CD4-positive, alpha-beta T cell (primary cell): ENCODE results near the gene RTL5. TPM values are rescaled to one million over a fixed set of nuclear protein-coding genes. Genes with fewer than 3 reads are reported as not detected.

Experiments
- ATAC-seq: fragments of 200-7000 bp; cut with Tn5 transposase; one replicate; pipeline ENCODE4 v1.10.0; 2022; ENCODE audit warnings: mild to moderate bottlenecking; ENCODE audit not compliant: poor library complexity
- CTCF ChIA-PET: fragments of 350-600 bp; sonication (Branson Sonifier 250); formaldehyde crosslinking; loops from one replicate; lab custom pipeline; 2021; ENCODE audit warnings: antibody characterized with exemption, inconsistent platforms; lab: Charles Lee
- POLR2A ChIA-PET: fragments of 350-600 bp; sonication (Branson Sonifier 250); formaldehyde crosslinking; loops from one replicate; lab custom pipeline; 2021; ENCODE audit warnings: antibody characterized with exemption, inconsistent platforms; lab: Charles Lee
- DNase-seq, 14 experiments: peaks; one replicate each; pipeline ENCODE4 v3.0.0-alpha.2; 2013 to 2020; ENCODE audit warnings: mixed read lengths in 2 of 14
- H3K27ac ChIP-seq, 2 donors: one replicate each; pipeline versions ENCODE4 v1.5.1 to v1.7.0; 2013; ENCODE audit warnings: low read length in 2 of 2, low read depth in 1 of 2, mild to moderate bottlenecking in 1 of 2
- H3K27me3 ChIP-seq, 2 experiments: 1 replicate in 1 of 2; 2 replicates in 1 of 2; pipeline versions ENCODE4 v1.6.1 to v1.7.0; 2013; ENCODE audit warnings: low read length in 2 of 2, control low read depth in 1 of 2, mild to moderate bottlenecking in 1 of 2, moderate library complexity in 1 of 2; ENCODE audit not compliant: insufficient read depth in 2 of 2, control insufficient read depth in 1 of 2
- H3K36me3 ChIP-seq: one replicate; pipeline ENCODE4 v1.6.1; 2013; ENCODE audit warnings: low read length, control low read depth; ENCODE audit not compliant: insufficient read depth
- H3K4me1 ChIP-seq: one replicate; pipeline ENCODE4 v1.6.1; 2013; ENCODE audit warnings: low read length, control low read depth; ENCODE audit not compliant: insufficient read depth
- H3K4me3 ChIP-seq: one replicate; pipeline ENCODE4 v1.5.1; 2013; ENCODE audit warnings: mild to moderate bottlenecking, low read length, moderate library complexity
- H3K9me3 ChIP-seq, 2 experiments: 1 replicate in 1 of 2; 2 replicates in 1 of 2; pipeline versions ENCODE4 v1.6.1 to v1.7.0; 2013; ENCODE audit warnings: low read length in 2 of 2, mild to moderate bottlenecking in 2 of 2, control low read depth in 1 of 2, moderate library complexity in 1 of 2; ENCODE audit not compliant: control insufficient read depth in 1 of 2, insufficient read depth in 1 of 2
- H3K27ac Mint-ChIP-seq: one replicate; pipeline ENCODE4 v1.8.0; 2020; ENCODE audit warnings: mixed read lengths
- H3K27me3 Mint-ChIP-seq: one replicate; pipeline ENCODE4 v1.8.0; 2021; ENCODE audit warnings: mixed read lengths
- H3K36me3 Mint-ChIP-seq: one replicate; pipeline ENCODE4 v1.8.0; 2021; ENCODE audit warnings: low read depth, mixed read lengths
- H3K4me1 Mint-ChIP-seq: one replicate; pipeline ENCODE4 v1.8.0; 2021; ENCODE audit warnings: low read depth, mixed read lengths
- H3K4me3 Mint-ChIP-seq: one replicate; pipeline ENCODE4 v1.8.0; 2020; ENCODE audit warnings: mild to moderate bottlenecking, mixed read lengths
- H3K9me3 Mint-ChIP-seq: one replicate; pipeline ENCODE4 v1.8.0; 2020; ENCODE audit warnings: mixed read lengths
- intact Hi-C, 2 experiments: fragments of 100-400 bp; cut with DNase I in 1 of 2; cut with micrococcal nuclease in 1 of 2; formaldehyde crosslinking; loops; one replicate each; pipeline versions ENCODE4 v1.15.1 to v1.9.0; 2023 to 2025; cut with DNase I, micrococcal nuclease
- total RNA-seq, 174 experiments: library from RNA in 2 of 174; stranded (reverse) in 2 of 174; gene quantifications; one replicate each; pipeline ENCODE4 v1.2.3 and lab custom pipeline; 2021 to 2026
- TF ChIP-seq, protein P1 (sequence below): fragments of 200-600 bp; IDR thresholded peaks from one replicate; pipeline ENCODE4 v1.8.0; 2022; ENCODE audit warnings: antibody characterized with exemption, mild to moderate bottlenecking

RTL5 gene
- total RNA-seq, 2 experiments from 2014 or later = 1.1 to 1.2 TPM

DNA sequence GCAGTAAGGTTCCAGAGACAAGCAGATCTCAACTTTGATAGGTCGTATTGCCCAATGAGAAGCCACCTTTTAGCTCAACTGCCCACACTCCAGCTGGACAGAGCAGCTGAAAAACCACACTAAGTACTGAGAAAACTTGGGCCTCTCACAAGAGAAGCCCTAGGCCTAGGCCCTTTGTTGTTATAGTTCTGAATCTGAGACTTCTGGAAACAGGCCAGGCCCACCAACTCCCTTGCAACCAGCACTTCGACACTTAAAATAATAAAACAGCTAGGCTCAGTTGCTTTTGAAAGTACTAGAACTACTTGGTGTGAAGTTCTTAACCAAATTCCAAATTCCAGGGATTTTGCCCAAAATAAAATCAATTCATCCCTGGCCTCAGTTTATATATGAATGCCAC lies 13.5 kb upstream of the RTL5 start:
- no peaks in the 10 kb centered on the region for H3K9me3 Mint-ChIP-seq
- no peak overlapping the region for H3K27ac Mint-ChIP-seq

DNA sequence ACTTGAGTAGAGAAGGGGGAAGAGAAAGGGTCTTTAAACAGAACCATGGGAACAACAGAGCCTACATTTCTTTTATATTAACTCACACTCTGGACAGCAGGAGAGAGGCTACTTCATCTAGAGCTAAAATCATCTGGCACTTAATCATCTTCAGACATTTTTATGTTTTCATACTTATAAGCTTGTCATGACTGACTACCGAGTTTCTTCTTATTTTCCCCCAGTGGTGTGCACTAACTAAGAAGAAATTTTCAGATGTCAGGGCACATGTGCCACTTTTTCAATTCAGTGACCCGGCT lies 11.8 kb upstream of the RTL5 start:
- no peaks in the 10 kb centered on the region for H3K27me3 Mint-ChIP-seq
- no peak overlapping the region for H3K27ac Mint-ChIP-seq
- H3K4me1 Mint-ChIP-seq = peaks cover 29% of the 10 kb centered on the region
- no peak overlapping the region for H3K4me3 ChIP-seq
- H3K9me3 Mint-ChIP-seq = no peaks in the 10 kb centered on the region
- no peak overlapping the region for H3K27ac ChIP-seq
- peaks cover 32% of the 10 kb centered on the region for H3K4me1 ChIP-seq
- H3K36me3 Mint-ChIP-seq = peaks cover 6% of the 10 kb centered on the region
- H3K36me3 ChIP-seq = peaks cover 5% of the 10 kb centered on the region
- POLR2A ChIA-PET = no interaction called here
- no peak overlapping the region for H3K4me3 Mint-ChIP-seq
- no peaks in the 10 kb centered on the region for H3K9me3 ChIP-seq
- DNase-seq (no peak), ATAC-seq (no peak)
- TF ChIP-seq, protein P1, sequence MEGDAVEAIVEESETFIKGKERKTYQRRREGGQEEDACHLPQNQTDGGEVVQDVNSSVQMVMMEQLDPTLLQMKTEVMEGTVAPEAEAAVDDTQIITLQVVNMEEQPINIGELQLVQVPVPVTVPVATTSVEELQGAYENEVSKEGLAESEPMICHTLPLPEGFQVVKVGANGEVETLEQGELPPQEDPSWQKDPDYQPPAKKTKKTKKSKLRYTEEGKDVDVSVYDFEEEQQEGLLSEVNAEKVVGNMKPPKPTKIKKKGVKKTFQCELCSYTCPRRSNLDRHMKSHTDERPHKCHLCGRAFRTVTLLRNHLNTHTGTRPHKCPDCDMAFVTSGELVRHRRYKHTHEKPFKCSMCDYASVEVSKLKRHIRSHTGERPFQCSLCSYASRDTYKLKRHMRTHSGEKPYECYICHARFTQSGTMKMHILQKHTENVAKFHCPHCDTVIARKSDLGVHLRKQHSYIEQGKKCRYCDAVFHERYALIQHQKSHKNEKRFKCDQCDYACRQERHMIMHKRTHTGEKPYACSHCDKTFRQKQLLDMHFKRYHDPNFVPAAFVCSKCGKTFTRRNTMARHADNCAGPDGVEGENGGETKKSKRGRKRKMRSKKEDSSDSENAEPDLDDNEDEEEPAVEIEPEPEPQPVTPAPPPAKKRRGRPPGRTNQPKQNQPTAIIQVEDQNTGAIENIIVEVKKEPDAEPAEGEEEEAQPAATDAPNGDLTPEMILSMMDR = no peak
- intact Hi-C loops = no loop called here
- H3K27me3 ChIP-seq = no peaks in the 10 kb centered on the region
- CTCF ChIA-PET = no interaction called here

More for the DNA sequence above, 13.5 kb upstream of the RTL5 start:
- POLR2A ChIA-PET = no interaction called here
- TF ChIP-seq, protein P1 = no peak
- Histone ChIP-seq H3K27ac (no peak overlapping the region), H3K36me3 (no peaks in the 10 kb centered on the region), H3K27me3 (no peaks in the 10 kb centered on the region), H3K4me1 (peaks cover 31% of the 10 kb centered on the region), H3K9me3 (no peaks in the 10 kb centered on the region), H3K4me3 (no peak overlapping the region)
- Mint-ChIP-seq H3K36me3 (peaks cover 6% of the 10 kb centered on the region), H3K27me3 (no peaks in the 10 kb centered on the region), H3K4me1 (peaks cover 29% of the 10 kb centered on the region), H3K4me3 (no peak overlapping the region)
- DNase-seq = no peak
- intact Hi-C loops = no loop called here
- ATAC-seq = no peak
- CTCF ChIA-PET = interaction anchor here (0.6 to 0.7 kb wide), 2 partner anchors 41 to 132 kb away, joined by 3 read pairs; partner anchors contain the start of gene RPS4X

DNA sequence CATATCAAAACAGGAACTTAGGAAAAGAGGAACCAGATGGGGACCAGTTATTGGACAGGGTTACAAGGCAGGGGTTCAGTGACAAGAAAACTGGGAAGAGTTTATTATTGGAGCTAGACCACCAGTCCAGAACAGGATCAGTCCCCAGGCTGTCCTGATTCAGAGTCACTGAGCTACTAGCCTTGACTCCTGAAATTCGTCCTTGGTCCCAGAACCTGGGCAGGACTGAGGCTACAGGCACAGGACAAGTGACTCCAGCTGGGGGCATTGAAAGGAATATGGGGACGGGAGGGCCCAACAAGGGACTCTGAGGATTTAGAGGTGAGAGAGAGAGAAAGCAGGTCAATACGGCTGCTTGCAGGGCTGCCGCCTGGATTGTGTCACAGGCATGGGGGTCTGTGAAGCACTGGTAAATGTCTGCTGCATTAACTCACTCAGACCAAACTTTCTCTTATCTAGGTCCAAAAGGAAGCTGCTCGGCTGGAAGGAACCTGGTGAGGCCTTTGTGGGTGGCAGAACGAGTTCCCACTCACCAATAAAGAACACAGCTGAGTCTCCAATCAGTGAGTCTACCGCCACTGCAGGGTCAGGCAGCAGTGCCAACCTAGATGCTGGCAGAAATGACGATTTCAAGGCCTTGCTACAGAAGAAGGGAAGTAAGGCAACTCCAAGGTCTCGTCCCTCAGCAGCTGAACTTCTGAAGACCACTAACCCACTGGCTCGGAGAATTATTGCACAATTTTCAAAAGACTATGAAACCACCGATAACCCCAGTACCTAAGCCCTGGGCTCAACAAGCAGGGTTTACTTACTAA lies 11.3 kb upstream of the RTL5 start:
- Histone ChIP-seq H3K4me1 (peaks cover 32% of the 10 kb centered on the region), H3K9me3 (no peaks in the 10 kb centered on the region), H3K27me3 (peaks cover 0 to 2% of the 10 kb centered on the region in 2 experiments), H3K27ac (no peak overlapping the region), H3K36me3 (peaks cover 5% of the 10 kb centered on the region), H3K4me3 (no peak overlapping the region)
- no peak for ATAC-seq
- H3K27ac Mint-ChIP-seq = no peak overlapping the region
- H3K4me3 Mint-ChIP-seq = no peak overlapping the region
- H3K4me1 Mint-ChIP-seq = peaks cover 29% of the 10 kb centered on the region
- no peaks in the 10 kb centered on the region for H3K9me3 Mint-ChIP-seq
- ChIA-PET POLR2A (no interaction called here), CTCF (no interaction called here)
- intact Hi-C loops = no loop called here
- H3K36me3 Mint-ChIP-seq = peaks cover 6% of the 10 kb centered on the region
- DNase-seq = no peak
- TF ChIP-seq, protein P1 = no peak
- no peaks in the 10 kb centered on the region for H3K27me3 Mint-ChIP-seq
